Stomach (tissue), 9 donors: ENCODE results near the gene SLC30A9. TPM values are rescaled to one million over a fixed set of nuclear protein-coding genes. Genes with fewer than 3 reads are reported as not detected.

Experiments used
- DNase-seq, 2 donors: peaks; one replicate each; pipeline versions ENCODE4 v3.0.0 to v3.0.0-alpha.2; 2013 to 2019
- H3K27ac ChIP-seq, 5 donors: fragments of 200-600 bp in 4 of 5; sonication (generic) in 4 of 5; one replicate each; pipeline ENCODE4 v1.5.1; 2013 to 2019; ENCODE audit warnings: mild to moderate bottlenecking in 1 of 5, moderate library complexity in 1 of 5
- H3K27me3 ChIP-seq, 3 donors: fragments of 200-600 bp; sonication (generic); one replicate each; pipeline ENCODE4 v1.5.1; 2017 to 2019; ENCODE audit warnings: mixed run types in 1 of 3
- H3K36me3 ChIP-seq, 4 donors: fragments of 200-600 bp; sonication (generic); 1 replicate in 3 of 4; 2 replicates in 1 of 4; pipeline ENCODE4 v1.5.1; 2016 to 2019
- H3K4me1 ChIP-seq, 4 donors: fragments of 200-600 bp; sonication (generic); one replicate each; pipeline ENCODE4 v1.5.1; 2016 to 2019
- H3K4me3 ChIP-seq, 4 donors: fragments of 200-600 bp; sonication (generic) in 3 of 4; one replicate each; pipeline ENCODE4 v1.5.1; 2016 to 2019; ENCODE audit warnings: mild to moderate bottlenecking in 1 of 4
- H3K9me3 ChIP-seq, 4 donors: fragments of 200-600 bp; sonication (generic); one replicate each; pipeline ENCODE4 v1.5.1; 2016 to 2019
- EP300 ChIP-seq: sonication (generic); formaldehyde crosslinking; IDR thresholded peaks from one replicate; pipeline ENCODE4 v1.6.1; 2017; ENCODE audit warnings: antibody characterized with exemption
- POLR2A ChIP-seq, 4 donors: fragments of 450-650 bp; IDR thresholded peaks; one replicate each; pipeline ENCODE4 v1.6.1; 2016; ENCODE audit warnings: antibody characterized with exemption in 4 of 4, control low read depth in 2 of 4, mild to moderate bottlenecking in 1 of 4, moderate library complexity in 1 of 4
- POLR2AphosphoS5 ChIP-seq, 3 donors: sonication (generic); formaldehyde crosslinking; IDR thresholded peaks; one replicate each; pipeline ENCODE4 v1.6.1; 2016; ENCODE audit warnings: antibody characterized with exemption in 3 of 3
- WGBS, 5 donors: extraction: QIAGEN DNeasy Blood & Tissue Kit in 3 of 5; methylation state at CpG; one replicate each; pipeline versions ENCODE4 v1.1.5 to v1.1.7; 2013 to 2018; 5-methylcytosine and 5-hydroxymethylcytosine counted together
- intact Hi-C: fragments of 100-400 bp; cut with DNase I; formaldehyde crosslinking; loops from one replicate; pipeline ENCODE4 v1.15.1; 2023; ENCODE audit warnings: low total_unique reads
- polyA plus RNA-seq, 3 donors: library from polyadenylated mRNA; stranded (reverse); fragments of 200-250 nt; gene quantifications; one replicate each; pipeline ENCODE4 v1.2.3, GENCODE V29; 2013
- total RNA-seq, 5 donors: library from RNA; depleted of rRNA; stranded (reverse); fragments of >200 nt; gene quantifications; one replicate each; pipeline versions ENCODE4 v1.1.0 to v1.2.3, GENCODE V29; 2014 to 2016
- TF ChIP-seq, protein P1 (sequence below), 7 experiments: fragments of 450-650 bp in 4 of 7; fragments of 200-600 bp in 3 of 7; sonication (generic) in 3 of 7; IDR thresholded peaks; one replicate each; pipeline ENCODE4 v1.5.1; 2016 to 2019; ENCODE audit warnings: antibody characterized with exemption in 7 of 7, control low read depth in 2 of 7, mild to moderate bottlenecking in 1 of 7
- donor health status: healthy with polysubstance abuse.
- donor health status: Bipolar disorder and iron deficiency.
- donor health status: healthy.

SLC30A9 gene
- total and polyA plus RNA-seq, 8 donors = 7.0 to 97.5 (median 23.1) TPM

- DNase-seq = no peak
- Histone ChIP-seq H3K27ac (no peak overlapping the region), H3K27me3 (no peaks in the 10 kb centered on the region), H3K9me3 (no peaks in the 10 kb centered on the region), H3K4me3 (no peak overlapping the region), H3K4me1 (peaks cover 0 to 6% (median 2%) of the 10 kb centered on the region in 4 donors), H3K36me3 (peaks cover 2 to 78% (median 68%) of the 10 kb centered on the region in 4 donors)
- intact Hi-C loops = no loop called here
- TF ChIP-seq, protein P1, sequence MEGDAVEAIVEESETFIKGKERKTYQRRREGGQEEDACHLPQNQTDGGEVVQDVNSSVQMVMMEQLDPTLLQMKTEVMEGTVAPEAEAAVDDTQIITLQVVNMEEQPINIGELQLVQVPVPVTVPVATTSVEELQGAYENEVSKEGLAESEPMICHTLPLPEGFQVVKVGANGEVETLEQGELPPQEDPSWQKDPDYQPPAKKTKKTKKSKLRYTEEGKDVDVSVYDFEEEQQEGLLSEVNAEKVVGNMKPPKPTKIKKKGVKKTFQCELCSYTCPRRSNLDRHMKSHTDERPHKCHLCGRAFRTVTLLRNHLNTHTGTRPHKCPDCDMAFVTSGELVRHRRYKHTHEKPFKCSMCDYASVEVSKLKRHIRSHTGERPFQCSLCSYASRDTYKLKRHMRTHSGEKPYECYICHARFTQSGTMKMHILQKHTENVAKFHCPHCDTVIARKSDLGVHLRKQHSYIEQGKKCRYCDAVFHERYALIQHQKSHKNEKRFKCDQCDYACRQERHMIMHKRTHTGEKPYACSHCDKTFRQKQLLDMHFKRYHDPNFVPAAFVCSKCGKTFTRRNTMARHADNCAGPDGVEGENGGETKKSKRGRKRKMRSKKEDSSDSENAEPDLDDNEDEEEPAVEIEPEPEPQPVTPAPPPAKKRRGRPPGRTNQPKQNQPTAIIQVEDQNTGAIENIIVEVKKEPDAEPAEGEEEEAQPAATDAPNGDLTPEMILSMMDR (IDR thresholded peaks at IDR 0.05) = no peak
- TF ChIP-seq POLR2A (IDR thresholded peaks at IDR 0.05) = no peak
- no peak for TF ChIP-seq POLR2AphosphoS5 (IDR thresholded peaks at IDR 0.05)
- no peak for TF ChIP-seq EP300
Measured at GRCh38 chr4:41944089-41944488, 46.2 kb upstream of the SLC30A9 start.

DNA sequence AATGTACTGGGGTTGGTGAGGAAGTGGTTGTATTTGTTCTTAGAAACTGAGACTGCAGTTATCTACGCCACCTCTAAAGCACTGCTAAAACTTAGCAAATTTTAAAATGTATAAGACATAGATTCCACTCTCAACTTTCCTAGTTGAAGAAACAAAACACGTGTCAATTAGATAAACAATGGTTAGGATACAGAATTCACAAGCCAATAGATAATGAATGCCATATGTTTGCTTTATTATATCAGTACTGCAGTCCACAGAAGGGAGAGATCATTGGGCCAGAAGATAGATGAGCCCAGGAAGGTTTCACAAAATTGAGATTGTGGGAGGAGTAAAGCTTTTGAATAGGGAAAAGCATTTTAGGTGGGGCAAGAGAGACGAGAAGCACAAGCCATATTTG, 40.8 kb upstream of the SLC30A9 start:
- DNase-seq = no peak
- H3K9me3 ChIP-seq = no peaks in the 10 kb centered on the region
- H3K27me3 ChIP-seq = no peaks in the 10 kb centered on the region
- no peak overlapping the region for H3K27ac ChIP-seq
- no peak overlapping the region for H3K4me3 ChIP-seq
- TF ChIP-seq POLR2AphosphoS5 (IDR thresholded peaks at IDR 0.05) (no peak), POLR2A (IDR thresholded peaks at IDR 0.05) (no peak), EP300 (no peak)
- TF ChIP-seq, protein P1 (IDR thresholded peaks at IDR 0.05) = no peak
- 83 to 87% (median 84%) methylated on average over 3 of the region's 3 CpGs for WGBS, 5 donors
- intact Hi-C loops = no loop called here
- peaks cover 7 to 97% (median 88%) of the 10 kb centered on the region in 4 donors for H3K36me3 ChIP-seq
- no peaks in the 10 kb centered on the region for H3K4me1 ChIP-seq

DNA sequence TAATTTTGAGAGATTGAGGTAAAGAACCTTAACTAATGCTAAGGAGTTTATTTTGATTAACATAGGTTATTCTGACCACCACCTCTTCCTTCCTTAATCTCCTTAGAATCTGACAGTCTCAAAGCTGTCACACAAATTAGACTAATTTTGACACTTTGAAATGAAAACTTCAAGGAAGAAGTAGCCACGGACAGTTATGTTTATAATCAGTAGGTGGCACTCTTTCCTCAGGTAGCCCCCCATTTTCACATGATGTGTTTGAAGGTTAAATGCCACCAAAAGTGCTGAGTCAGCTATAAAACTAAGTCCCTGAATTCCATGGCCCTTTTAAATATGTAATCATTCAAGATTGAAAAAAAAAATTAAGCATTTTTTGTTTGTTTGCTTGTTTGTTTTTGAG, 32.7 kb upstream of the SLC30A9 start:
- Histone ChIP-seq H3K27ac (no peak overlapping the region), H3K4me1 (no peaks in the 10 kb centered on the region), H3K36me3 (peaks cover 7 to 37% (median 34%) of the 10 kb centered on the region in 4 donors), H3K4me3 (no peak overlapping the region), H3K27me3 (no peaks in the 10 kb centered on the region), H3K9me3 (no peaks in the 10 kb centered on the region)
- WGBS, 5 donors = 37 to 47% (median 39%) methylated on average over 1 of the region's 1 CpG
- TF ChIP-seq POLR2AphosphoS5 (IDR thresholded peaks at IDR 0.05) (no peak), POLR2A (IDR thresholded peaks at IDR 0.05) (no peak), EP300 (no peak)
- TF ChIP-seq, protein P1 (IDR thresholded peaks at IDR 0.05) = no peak
- DNase-seq = peak in 1 of 2 donors; percentile 33
- intact Hi-C loops = no loop called here

- H3K27me3 ChIP-seq = no peaks in the 10 kb centered on the region
- intact Hi-C loops = no loop called here
- H3K27ac ChIP-seq = no peak overlapping the region
- H3K36me3 ChIP-seq = no peaks in the 10 kb centered on the region
- WGBS, 5 donors = 92 to 97% (median 94%) methylated on average over 4 of the region's 4 CpGs
- H3K4me1 ChIP-seq = no peaks in the 10 kb centered on the region
- peaks cover 0 to 1% (median under 1%) of the 10 kb centered on the region in 4 donors for H3K9me3 ChIP-seq
- no peak for DNase-seq
- TF ChIP-seq POLR2A (IDR thresholded peaks at IDR 0.05) = no peak
- TF ChIP-seq, protein P1 (IDR thresholded peaks at IDR 0.05) = peak in 1 of 7 experiments; percentile 26
- H3K4me3 ChIP-seq = no peak overlapping the region
Measured at GRCh38 chr4:41963105-41963504, 27.2 kb upstream of the SLC30A9 start.
